GM21619 (cell line): ENCODE measurements around the gene C16orf54.
A peak's percentile ranks its signal among the peaks of the same experiment; 100 is the strongest.
"Not testable (repeated sequence)": the region's sequence is repeated elsewhere in the genome, so short reads cannot be mapped to it uniquely, and the experiment has no call there.

Source experiments
- ATAC-seq: cut with Tn5 transposase; IDR thresholded peaks from one replicate; pipeline ENCODE4 v1.9.1; 2021; ENCODE audit not compliant: unreplicated experiment

C16orf54 gene, protein sequence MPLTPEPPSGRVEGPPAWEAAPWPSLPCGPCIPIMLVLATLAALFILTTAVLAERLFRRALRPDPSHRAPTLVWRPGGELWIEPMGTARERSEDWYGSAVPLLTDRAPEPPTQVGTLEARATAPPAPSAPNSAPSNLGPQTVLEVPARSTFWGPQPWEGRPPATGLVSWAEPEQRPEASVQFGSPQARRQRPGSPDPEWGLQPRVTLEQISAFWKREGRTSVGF

DNA sequence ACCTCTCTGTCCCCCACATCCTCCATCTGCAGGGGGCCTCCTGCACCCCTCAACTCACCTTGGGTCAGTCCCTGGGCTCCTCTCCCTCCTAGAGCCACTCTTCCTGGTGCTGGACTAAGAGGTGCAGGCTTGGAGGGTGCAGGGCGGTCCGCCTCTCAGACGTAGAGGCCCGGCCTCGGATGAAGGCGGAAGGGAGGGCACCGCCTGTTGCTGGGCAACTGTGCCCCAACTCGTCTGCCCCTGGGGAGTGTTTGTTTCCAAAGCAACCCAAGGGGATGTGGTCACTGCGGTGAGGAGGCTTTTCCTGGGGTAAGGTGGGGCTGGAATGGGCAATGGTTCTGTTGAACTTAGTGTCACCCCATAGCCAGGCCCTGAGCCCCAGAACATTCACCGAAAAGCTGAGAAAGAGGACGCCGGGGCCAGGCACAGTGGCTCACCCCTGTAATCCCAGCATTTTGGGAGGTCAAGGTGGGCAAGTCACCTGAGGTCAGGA is at the start of gene C16orf54:
TSS of gene C16orf54 (minus strand) at position 138 of the 493 bp plus-strand sequence. CDS start 1,039 bp downstream, outside the sequence.
- peak; percentile 70 for ATAC-seq

- no peak for ATAC-seq
Observed at GRCh38 chr16:29794231-29794710, 48.5 kb upstream of the C16orf54 start.

DNA sequence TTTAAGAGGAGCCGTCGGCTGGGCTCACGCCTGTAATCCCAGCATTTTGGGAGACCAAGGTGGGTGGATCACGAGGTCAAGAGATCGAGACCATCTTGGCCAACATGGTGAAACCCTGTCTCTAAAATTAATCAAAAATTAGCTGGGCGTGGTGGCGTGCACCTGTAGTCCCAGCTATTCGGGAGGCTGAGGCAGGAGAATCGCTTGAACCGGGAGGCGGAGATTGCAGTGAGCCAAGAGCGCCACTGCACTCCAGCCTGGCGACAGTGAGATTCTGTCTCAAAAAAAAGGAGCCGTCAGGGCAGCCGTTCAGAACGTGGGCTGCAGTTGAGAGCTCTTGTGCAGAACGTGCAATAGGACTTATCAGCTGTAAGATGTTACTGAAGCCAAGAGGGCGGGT is 47.4 kb upstream of the C16orf54 start:
- ATAC-seq: not testable (repeated sequence)

DNA sequence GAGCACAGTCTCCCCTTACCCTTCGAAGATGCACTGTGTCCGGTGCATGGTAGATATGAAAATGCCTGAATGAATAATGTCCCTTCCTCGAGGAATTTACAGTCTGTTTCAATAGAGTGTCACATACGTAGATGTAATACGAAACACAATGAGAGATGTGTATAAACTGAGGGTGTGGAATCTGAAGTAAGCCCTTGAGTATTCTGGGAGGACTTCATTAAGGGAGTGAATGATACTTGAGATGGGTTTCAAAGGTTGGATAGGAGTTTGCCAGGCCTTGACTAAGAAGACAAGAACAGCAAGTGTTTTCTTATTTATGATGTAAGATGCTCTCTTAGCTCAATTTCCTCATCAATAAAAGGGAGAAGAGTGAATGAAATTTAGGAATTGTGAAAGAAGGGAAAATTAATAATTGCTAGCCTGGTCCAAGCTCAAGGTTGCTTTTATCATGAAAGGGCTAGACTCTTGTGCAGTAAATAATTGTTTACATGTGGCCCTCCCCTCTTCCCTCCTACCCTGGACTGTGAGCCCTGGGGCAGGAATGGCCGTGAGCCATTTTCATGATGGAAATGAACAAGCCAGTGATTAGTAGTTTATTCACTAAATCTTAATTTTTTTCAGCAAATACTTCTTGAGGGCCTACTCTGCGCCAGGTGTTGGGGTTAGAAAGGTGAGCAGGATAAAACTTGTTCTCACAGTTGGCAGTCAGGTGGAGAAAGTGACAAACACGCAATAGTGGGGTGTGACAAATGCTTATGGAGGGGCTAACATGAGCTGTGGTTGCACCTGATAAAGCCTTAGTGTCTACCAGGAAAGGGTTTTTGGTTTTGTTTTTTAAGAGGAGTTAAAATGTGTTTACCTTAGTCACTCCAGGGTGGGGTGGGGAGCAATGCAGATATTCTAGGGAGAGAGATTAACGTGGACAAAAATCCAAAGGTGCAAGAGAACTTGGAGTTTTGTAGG is 46.3 kb upstream of the C16orf54 start:
- ATAC-seq: no peak

DNA sequence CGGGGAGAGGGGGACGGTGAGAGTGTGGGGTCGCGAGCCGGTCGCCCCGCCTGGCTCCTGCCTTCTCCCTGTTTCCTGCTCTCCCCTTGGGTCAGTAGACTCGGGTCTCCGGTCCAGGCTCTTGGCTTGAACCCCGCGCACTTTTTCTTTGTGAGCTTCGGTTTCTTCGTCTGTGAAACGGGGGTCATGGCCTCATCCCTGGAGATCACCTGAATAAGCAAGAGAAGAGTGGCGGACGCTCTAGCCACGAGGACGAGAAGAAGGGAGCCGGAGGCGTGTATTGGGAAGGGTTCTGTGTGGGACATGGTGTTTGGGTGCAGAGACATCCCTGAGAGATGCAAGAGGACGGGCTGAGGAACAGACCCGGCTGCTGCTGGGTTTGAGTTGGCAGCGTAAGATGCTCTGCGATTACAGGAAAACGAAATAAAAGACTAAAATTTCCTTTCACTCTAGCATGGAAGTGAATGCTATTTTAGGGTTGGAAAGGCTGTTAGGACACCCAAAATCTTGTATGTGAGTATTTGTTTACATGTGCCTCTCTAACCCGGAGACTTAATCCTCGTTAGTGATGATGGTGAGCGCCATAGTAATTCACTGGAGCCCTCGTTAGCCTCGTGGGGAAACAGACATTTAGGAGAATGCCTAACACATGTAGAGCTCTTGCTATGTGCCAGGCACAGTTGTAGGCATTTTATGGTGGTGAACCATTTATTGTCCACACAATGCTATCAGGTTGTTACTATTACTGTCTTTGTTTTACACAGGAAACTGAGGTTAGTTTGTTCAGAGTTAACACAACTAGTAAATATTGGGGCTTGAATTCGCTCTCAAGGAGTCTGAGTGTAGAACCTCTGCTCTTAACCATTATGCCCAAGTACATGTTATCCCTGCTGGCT is 45.4 kb upstream of the C16orf54 start:
- peak; percentile 7 for ATAC-seq

- ATAC-seq: peak; percentile 86
Observed at GRCh38 chr16:29790183-29790948, 44.6 kb upstream of the C16orf54 start, which contains the start of gene KIF22. KIF22 (plus strand) TSS chr16:29790751; CDS start chr16:29790760, 9 bp downstream.

- ATAC-seq: no peak
Observed at GRCh38 chr16:29789775-29790182, 44.0 kb upstream of the C16orf54 start.

DNA sequence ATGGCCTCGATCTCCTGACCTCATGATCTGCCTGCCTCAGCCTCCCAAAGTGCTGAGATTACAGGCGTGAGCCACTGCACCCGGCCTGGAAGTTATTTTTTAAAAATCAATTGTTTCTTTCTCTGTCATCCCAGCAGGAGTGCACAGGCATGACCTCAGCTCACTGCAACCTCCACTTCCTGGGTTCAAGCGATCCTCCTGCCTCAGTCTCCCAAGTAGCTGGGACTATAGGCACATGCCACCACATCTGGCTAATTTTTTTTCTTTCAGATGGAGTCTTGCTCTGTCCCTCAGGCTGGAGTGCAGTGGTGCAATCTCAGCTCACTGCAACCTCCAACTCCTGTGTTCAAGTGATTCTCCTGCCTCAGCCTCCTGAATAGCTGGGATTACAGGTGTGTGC is 41.4 kb upstream of the C16orf54 start:
- not testable (repeated sequence) for ATAC-seq

- ATAC-seq: no peak
Observed at GRCh38 chr16:29784901-29785500, 39.2 kb upstream of the C16orf54 start.

- ATAC-seq: no peak
Observed at GRCh38 chr16:29784157-29784556, 38.4 kb upstream of the C16orf54 start.

DNA sequence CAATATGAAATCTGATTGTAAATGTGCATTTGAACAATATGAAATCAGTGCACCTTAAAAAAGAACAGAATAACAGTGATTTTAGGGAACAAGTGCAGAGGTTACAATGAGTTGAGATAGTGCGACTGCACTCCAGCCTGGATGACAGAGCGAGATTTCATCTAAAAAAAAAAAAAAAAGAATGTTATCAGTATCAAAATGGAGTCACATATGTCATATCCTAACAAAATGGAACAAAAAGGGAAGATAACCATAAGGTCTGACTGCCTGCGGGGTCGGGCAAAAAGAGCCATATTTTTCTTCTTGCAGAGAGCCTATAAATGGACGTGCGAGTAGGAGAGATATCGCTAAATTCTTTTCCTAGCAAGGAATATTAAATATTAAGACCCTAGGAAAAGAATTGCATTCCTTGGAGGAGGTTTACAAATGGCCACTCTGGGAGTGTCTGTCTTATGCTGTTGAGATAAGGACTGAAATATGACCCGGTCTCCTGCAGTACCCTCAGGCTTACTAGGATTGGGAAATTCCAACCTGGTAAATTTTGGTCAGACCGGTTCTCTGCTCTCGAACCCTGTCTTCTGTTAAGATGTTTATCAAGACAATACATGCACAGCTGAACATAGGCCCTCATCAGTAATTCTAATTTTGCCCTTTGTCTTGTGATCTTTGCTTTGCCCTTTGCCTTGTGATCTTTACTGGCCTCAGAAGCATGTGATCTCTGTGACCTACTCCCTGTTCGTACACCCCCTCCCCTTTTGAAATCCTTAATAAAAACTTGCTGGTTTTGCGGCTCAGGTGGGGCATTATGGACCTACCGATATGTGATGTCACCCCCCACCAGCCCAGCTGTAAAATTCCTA is 37.5 kb upstream of the C16orf54 start:
- ATAC-seq: not testable (repeated sequence)

GRCh38 chr16:29779474-29779873 is 33.7 kb upstream of the C16orf54 start:
- ATAC-seq: no peak

GRCh38 chr16:29777576-29778350 is 32.0 kb upstream of the C16orf54 start, which contains the start of gene ZG16:
ZG16 (plus strand) TSS chr16:29778256; CDS start chr16:29779267, 1,011 bp downstream.
- ATAC-seq: no peak

- no peak for ATAC-seq
Observed at GRCh38 chr16:29775742-29776408, 30.1 kb upstream of the C16orf54 start.

DNA sequence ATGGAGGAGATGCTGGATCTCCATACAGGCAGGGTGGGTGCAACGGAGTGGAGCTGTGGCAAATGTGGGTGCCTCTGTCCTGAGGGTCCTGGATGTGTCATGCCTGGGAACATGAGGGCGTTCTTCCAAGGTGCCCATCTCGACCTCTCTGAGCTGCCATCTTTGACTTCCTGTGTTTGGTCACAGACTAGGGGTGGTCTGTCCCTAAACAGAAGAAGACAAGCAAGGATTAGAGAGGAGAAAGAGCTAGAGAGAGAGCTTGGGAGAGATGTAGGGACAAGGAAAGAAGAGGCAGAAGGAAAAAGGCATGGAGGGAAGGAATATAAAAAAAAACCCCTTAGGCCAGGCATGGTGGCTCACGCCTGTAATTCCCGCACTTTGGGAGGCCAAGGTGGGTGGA is 28.9 kb upstream of the C16orf54 start:
- ATAC-seq: no peak

DNA sequence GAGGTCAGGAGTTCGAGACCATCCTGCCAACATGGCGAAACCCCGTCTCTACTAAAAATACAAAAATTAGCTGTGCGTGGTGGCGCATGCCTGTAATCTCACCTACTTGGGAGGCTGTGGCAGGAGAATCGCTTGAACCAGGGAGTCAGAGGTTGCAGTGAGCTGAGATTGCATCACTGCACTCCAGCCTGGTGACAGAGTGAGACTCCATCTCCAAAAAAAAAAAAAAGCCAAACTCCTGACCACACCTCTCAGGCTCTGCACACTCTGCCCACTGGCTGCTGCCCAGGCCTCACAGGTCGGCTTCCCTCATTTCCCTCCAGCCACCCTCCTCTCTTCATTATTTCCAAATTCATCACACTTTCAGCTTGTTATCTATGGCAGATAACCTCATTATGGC is 26.5 kb upstream of the C16orf54 start:
- not testable (repeated sequence) for ATAC-seq
